Epithelial cell of esophagus (primary cell): Measurements from ENCODE around the gene PCNT.

Experiments used
- DNase-seq: peaks from one replicate; pipeline ENCODE4 v3.0.0; 2010; ENCODE audit warnings: low read depth
- H3K4me3 ChIP-seq: 2 replicates; pipeline ENCODE4 v1.5.1; 2011; ENCODE audit warnings: mild to moderate bottlenecking, low read length, control low read depth
- CTCF ChIP-seq: IDR thresholded peaks from 2 replicates; pipeline ENCODE4 v1.5.1; 2011; ENCODE audit warnings: low read depth, mild to moderate bottlenecking, low read length, control low read depth, inconsistent platforms; ENCODE audit not compliant: insufficient read depth; ENCODE audit errors: missing control alignments

PCNT gene

GRCh38 chr21:46285761-46286647, 38.0 kb upstream of the PCNT start, which contains the start of gene YBEY:
Gene YBEY (plus strand): TSS chr21:46286342. CDS start chr21:46286914, 572 bp downstream.
- TF ChIP-seq CTCF = peak; percentile 43
- peak; percentile 95 for DNase-seq
- H3K4me3 ChIP-seq = peak within 1 kb of the TSS; percentile 81

- H3K4me3 ChIP-seq = peak overlapping the region; percentile 81
Measured at GRCh38 chr21:46286648-46287002, 37.3 kb upstream of the PCNT start.

GRCh38 chr21:46287541-46287940, 36.4 kb upstream of the PCNT start:
- no peak overlapping the region for H3K4me3 ChIP-seq
- TF ChIP-seq CTCF = no peak
- DNase-seq = no peak

More at GRCh38 chr21:46286648-46287002, 37.3 kb upstream of the PCNT start:
- TF ChIP-seq CTCF = no peak
- no peak for DNase-seq

GRCh38 chr21:46289655-46290179, 34.2 kb upstream of the PCNT start:
- no peak for TF ChIP-seq CTCF
- H3K4me3 ChIP-seq = no peak overlapping the region
- no peak for DNase-seq

GRCh38 chr21:46291561-46291960, 32.4 kb upstream of the PCNT start:
- DNase-seq = no peak
- no peak overlapping the region for H3K4me3 ChIP-seq
- TF ChIP-seq CTCF = no peak

GRCh38 chr21:46294647-46295176, 29.2 kb upstream of the PCNT start:
- TF ChIP-seq CTCF = no peak
- peak; percentile 23 for DNase-seq
- H3K4me3 ChIP-seq = no peak overlapping the region
